IMR-90 (cell line): ENCODE measurements around the gene DENR. TPM values are rescaled to one million over a fixed set of nuclear protein-coding genes. Genes with fewer than 3 reads are reported as not detected.

Source experiments
- ATAC-seq: fragments of 200-7000 bp; cut with Tn5 transposase; 2 replicates; pipeline ENCODE4 v1.9.1; 2020; ENCODE audit warnings: low read depth, mild to moderate bottlenecking, moderate library complexity
- BruUV-seq: library from RNA; stranded (reverse); fragments of 400-500 nt; replicated peaks from 2 replicates; lab custom pipeline; 2021; lab: Mats Ljungman, UMichigan
- CTCF ChIA-PET: fragments of 300-600 bp; formaldehyde crosslinking; extraction: SDS; loops from one replicate; lab custom pipeline; 2021; ENCODE audit warnings: antibody characterized with exemption; lab: Yijun Ruan, JAX
- POLR2A ChIA-PET: fragments of 300-600 bp; sonication (Branson Sonifier 250); formaldehyde crosslinking; loops from one replicate; lab custom pipeline; 2022; ENCODE audit warnings: antibody characterized with exemption; ENCODE audit not compliant: unreplicated experiment; lab: Charles Lee
- DNase-seq: peaks from one replicate; pipeline ENCODE4 v3.0.0; 2013
- H2AFZ ChIP-seq: replicated peaks from 2 replicates; pipeline ENCODE3; 2013; ENCODE audit warnings: low read length, mild to moderate bottlenecking; ENCODE audit not compliant: poor library complexity
- H2AK5ac ChIP-seq: 2 replicates; pipeline ENCODE4 v1.6.1; 2013; ENCODE audit warnings: low read depth, low read length, inconsistent platforms
- H2AK9ac ChIP-seq: replicated peaks from 2 replicates; pipeline ENCODE3; 2013; ENCODE audit warnings: mild to moderate bottlenecking, low read depth, low read length, moderate library complexity; ENCODE audit not compliant: poor library complexity
- H2BK120ac ChIP-seq: 2 replicates; pipeline ENCODE4 v1.6.1; 2013; ENCODE audit warnings: low read depth, low read length, inconsistent platforms
- H2BK15ac ChIP-seq: 3 replicates; pipeline ENCODE4 v1.6.1; 2013; ENCODE audit warnings: low read depth, low read length, inconsistent platforms
- H2BK20ac ChIP-seq: 2 replicates; pipeline ENCODE4 v1.6.1; 2013; ENCODE audit warnings: low read depth, mild to moderate bottlenecking, inconsistent platforms, low read length, moderate library complexity
- H2BK5ac ChIP-seq: 2 replicates; pipeline ENCODE4 v1.6.1; 2013; ENCODE audit warnings: mild to moderate bottlenecking, low read depth, low read length, inconsistent platforms; ENCODE audit not compliant: poor library complexity, severe bottlenecking
- H3K14ac ChIP-seq: replicated peaks from 2 replicates; pipeline ENCODE4 v1.6.1; 2013; ENCODE audit warnings: low read depth, low read length, inconsistent platforms
- H3K18ac ChIP-seq: 2 replicates; pipeline ENCODE4 v1.6.1; 2013; ENCODE audit warnings: low read depth, low read length, control low read depth
- H3K23ac ChIP-seq: 2 replicates; pipeline ENCODE4 v1.6.1; 2013; ENCODE audit warnings: low read depth, low read length, inconsistent platforms
- H3K27ac ChIP-seq: 2 replicates; pipeline ENCODE4 v1.5.1; 2013; ENCODE audit warnings: mild to moderate bottlenecking, control low read depth, low read length; ENCODE audit not compliant: insufficient read depth
- H3K27me3 ChIP-seq: 2 replicates; pipeline ENCODE4 v1.6.1; 2013; ENCODE audit warnings: low read length; ENCODE audit not compliant: control insufficient read depth, insufficient read depth
- H3K36me3 ChIP-seq: 2 replicates; pipeline ENCODE4 v1.6.1; 2013; ENCODE audit warnings: low read length, mixed read lengths; ENCODE audit not compliant: control insufficient read depth, insufficient read depth
- H3K4ac ChIP-seq: 2 replicates; pipeline ENCODE4 v1.6.1; 2013; ENCODE audit warnings: low read depth, low read length, inconsistent platforms
- H3K4me1 ChIP-seq: 2 replicates; pipeline ENCODE4 v1.6.1; 2013; ENCODE audit warnings: low read length, mixed read lengths; ENCODE audit not compliant: control insufficient read depth, insufficient read depth
- H3K4me2 ChIP-seq: 2 replicates; pipeline ENCODE4 v1.6.1; 2013; ENCODE audit warnings: low read depth, mild to moderate bottlenecking, control low read depth, low read length, moderate library complexity
- H3K4me3 ChIP-seq: 2 replicates; pipeline ENCODE4 v1.5.1; 2013; ENCODE audit warnings: low read depth, mild to moderate bottlenecking, control low read depth, low read length, moderate library complexity; ENCODE audit not compliant: insufficient read depth
- H3K56ac ChIP-seq: 2 replicates; pipeline ENCODE4 v1.6.1; 2013; ENCODE audit warnings: low read length, inconsistent platforms; ENCODE audit not compliant: insufficient read depth; ENCODE audit errors: extremely low read depth
- H3K79me1 ChIP-seq, 2 experiments: 2 replicates each; pipeline ENCODE4 v1.6.1; 2013; ENCODE audit warnings: low read length in 2 of 2, inconsistent platforms in 1 of 2, low read depth in 1 of 2
- H3K9ac ChIP-seq: 2 replicates; pipeline ENCODE4 v1.6.1; 2013; ENCODE audit warnings: low read depth, low read length, control low read depth
- H3K9me1 ChIP-seq: 2 replicates; pipeline ENCODE4 v1.6.1; 2013; ENCODE audit warnings: low read length, inconsistent platforms; ENCODE audit not compliant: insufficient read depth
- H3K9me3 ChIP-seq: 2 replicates; pipeline ENCODE4 v1.6.1; 2013; ENCODE audit warnings: low read length; ENCODE audit not compliant: control insufficient read depth, insufficient read depth
- H4K20me1 ChIP-seq: 2 replicates; pipeline ENCODE4 v1.6.1; 2013; ENCODE audit warnings: low read length, inconsistent platforms; ENCODE audit not compliant: insufficient read depth
- H4K5ac ChIP-seq: 2 replicates; pipeline ENCODE4 v1.6.1; 2013; ENCODE audit warnings: mild to moderate bottlenecking, low read depth, low read length, control low read depth
- H4K8ac ChIP-seq, 2 experiments: 2 replicates each; pipeline ENCODE4 v1.6.1; 2013; ENCODE audit warnings: low read depth in 2 of 2, low read length in 2 of 2, control low read depth in 1 of 2, inconsistent platforms in 1 of 2
- H4K91ac ChIP-seq: 2 replicates; pipeline ENCODE4 v1.6.1; 2013; ENCODE audit warnings: low read depth, low read length, inconsistent platforms; ENCODE audit not compliant: insufficient read depth
- BHLHE40 ChIP-seq: fragments of 150-350 bp; IDR thresholded peaks from 2 replicates; pipeline ENCODE4 v1.6.1; 2016; ENCODE audit warnings: mild to moderate bottlenecking, low read depth, low read length
- CEBPB ChIP-seq: IDR thresholded peaks from 2 replicates; pipeline ENCODE4 v1.6.1; 2012; ENCODE audit warnings: low read depth, low read length, improper control_type of control experiment
- CHD1 ChIP-seq: IDR thresholded peaks from 2 replicates; pipeline ENCODE4 v1.6.1; 2012; ENCODE audit warnings: low read depth, low read length, improper control_type of control experiment
- ELK1 ChIP-seq: fragments of 150-350 bp; IDR thresholded peaks from 2 replicates; pipeline ENCODE4 v1.6.1; 2016; ENCODE audit warnings: low read depth, mild to moderate bottlenecking, low read length, moderate library complexity, borderline replicate concordance
- FOS ChIP-seq: fragments of 150-350 bp; IDR thresholded peaks from 2 replicates; pipeline ENCODE4 v1.6.1; 2016; ENCODE audit warnings: low read depth, low read length
- MAFK ChIP-seq: IDR thresholded peaks from 2 replicates; pipeline ENCODE4 v1.6.1; 2012; ENCODE audit warnings: low read depth, low read length, improper control_type of control experiment
- MAZ ChIP-seq: IDR thresholded peaks from 2 replicates; pipeline ENCODE4 v1.6.1; 2012; ENCODE audit warnings: low read depth, mild to moderate bottlenecking, low read length, improper control_type of control experiment, moderate library complexity, borderline replicate concordance
- MXI1 ChIP-seq: IDR thresholded peaks from 2 replicates; pipeline ENCODE4 v1.6.1; 2012; ENCODE audit warnings: low read depth, mild to moderate bottlenecking, low read length, moderate library complexity, borderline replicate concordance
- NFE2L2 ChIP-seq: fragments of 150-350 bp; IDR thresholded peaks from 2 replicates; pipeline ENCODE4 v1.6.1; 2016; ENCODE audit warnings: low read depth, mild to moderate bottlenecking, low read length
- POLR2A ChIP-seq: IDR thresholded peaks from 2 replicates; pipeline ENCODE4 v1.6.1; 2012; ENCODE audit warnings: mild to moderate bottlenecking, low read depth, low read length
- RAD21 ChIP-seq: IDR thresholded peaks from 2 replicates; pipeline ENCODE4 v1.6.1; 2012; ENCODE audit warnings: low read length, improper control_type of control experiment
- RCOR1 ChIP-seq: IDR thresholded peaks from 2 replicates; pipeline ENCODE4 v1.6.1; 2012; ENCODE audit warnings: mild to moderate bottlenecking, low read length, improper control_type of control experiment; ENCODE audit not compliant: insufficient replicate concordance
- RFX5 ChIP-seq: IDR thresholded peaks from 2 replicates; pipeline ENCODE4 v1.8.0; 2012; ENCODE audit warnings: low read depth, mild to moderate bottlenecking, low read length, moderate library complexity
- SMC3 ChIP-seq: fragments of 150-350 bp; IDR thresholded peaks from 2 replicates; pipeline ENCODE4 v1.6.1; 2016; ENCODE audit warnings: low read depth, mild to moderate bottlenecking, antibody characterized with exemption, low read length, moderate library complexity
- WGBS, 2 experiments: methylation state at CpG; one replicate each; pipeline versions ENCODE4 v1.1.5 to v1.1.7; 2013; ENCODE audit warnings: missing lambda C conversion rate in 2 of 2; ENCODE audit not compliant: insufficient read length in 1 of 2; ENCODE audit errors: extremely low coverage in 2 of 2; 5-methylcytosine and 5-hydroxymethylcytosine counted together
- dilution Hi-C: fragments of 300-500 bp; cut with HindIII; formaldehyde crosslinking; loops from one replicate; pipeline ENCODE4 v1.14.3; 2018; ENCODE audit warnings: low sequenced_read_pairs; ENCODE audit not compliant: unreplicated experiment
- in situ Hi-C: fragments of 300-500 bp; cut with MboI; formaldehyde crosslinking; loops from 3 replicates; pipeline ENCODE4 v1.14.3; 2019; ENCODE audit warnings: low sequenced_read_pairs, inconsistent platforms, mixed read lengths
- intact Hi-C: fragments of 100-400 bp; cut with micrococcal nuclease; formaldehyde crosslinking; loops from 2 replicates; pipeline ENCODE4 v1.10.0; 2022
- polyA plus RNA-seq, 3 experiments: library from polyadenylated mRNA; depleted of rRNA; stranded (reverse); fragments of >200 nt; gene quantifications; 2 replicates each; pipeline ENCODE4 v1.2.3, GENCODE V29; 2012; ENCODE audit warnings: low replicate concordance in 1 of 3
- total RNA-seq: library from RNA; depleted of rRNA; stranded (reverse); fragments of >200 nt; gene quantifications from 2 replicates; pipeline ENCODE4 v1.2.3, GENCODE V29; 2012
- TF ChIP-seq, protein P1 (sequence below): conservative IDR thresholded peaks from 2 replicates; pipeline ENCODE4 v1.5.1; 2012; ENCODE audit warnings: mild to moderate bottlenecking, low read depth, low read length, improper control_type of control experiment
- TF ChIP-seq, protein P2 (sequence below): fragments of 150-350 bp; IDR thresholded peaks from 2 replicates; pipeline ENCODE4 v1.6.1; 2017; ENCODE audit warnings: mild to moderate bottlenecking, antibody characterized with exemption, low read length, low read depth

Gene DENR
- total and polyA plus RNA-seq, 2 of the 4 experiments (the other 2 are of a cell fraction): 8.2 to 24.5 TPM

GRCh38 chr12:122722387-122722786 lies 30.2 kb upstream of the DENR start:
- Histone ChIP-seq H2AK9ac (no peak overlapping the region), H3K18ac (no peak overlapping the region), H3K4ac (no peak overlapping the region), H3K23ac (no peak overlapping the region), H4K5ac (no peak overlapping the region), H2BK20ac (no peak overlapping the region), H2BK15ac (no peak overlapping the region), H3K9me1 (0 out of 2 replicates have a peak, but pooled peaks cover 3% of the 10 kb centered on the region), H2BK5ac (no peak overlapping the region), H2BK120ac (no peak overlapping the region), H3K27me3 (peaks cover 4% of the 10 kb centered on the region), H2AFZ (no peak overlapping the region), H4K8ac (no peak overlapping the region), H4K20me1 (no peaks in the 10 kb centered on the region), H3K4me1 (peaks cover 2% of the 10 kb centered on the region; the same call in 1 of the 2 replicates), H3K4me2 (no peak overlapping the region), H3K27ac (no peak overlapping the region), H4K91ac (no peak overlapping the region), H3K79me1 (no peaks in the 10 kb centered on the region), H3K9ac (no peak overlapping the region), H3K36me3 (no peaks in the 10 kb centered on the region), H2AK5ac (no peak overlapping the region), H3K56ac (no peak overlapping the region), H3K4me3 (no peak overlapping the region), H3K14ac (no peak overlapping the region), H3K9me3 (no peaks in the 10 kb centered on the region)
- in situ Hi-C loops (no loop called here), intact Hi-C loops (no loop called here), dilution Hi-C loops (no loop called here)
- no CpG with 5 or more reads among the region's 1 CpG for WGBS, 2 experiments
- ATAC-seq (no peak), DNase-seq (no peak)
- BruUV-seq: no TSS peak
- CTCF ChIA-PET: interaction anchor here (0.6 kb wide), 1 partner anchor 30 kb away, joined by 4 read pairs; no protein-coding TSS in a partner anchor
- POLR2A ChIA-PET: interaction anchor here (0.5 kb wide), 1 partner anchor 16 kb away, joined by 5 read pairs; no protein-coding TSS in a partner anchor
- no peak for TF ChIP-seq CEBPB
- no peak for TF ChIP-seq FOS
- TF ChIP-seq BHLHE40: no peak
- TF ChIP-seq, protein P1, sequence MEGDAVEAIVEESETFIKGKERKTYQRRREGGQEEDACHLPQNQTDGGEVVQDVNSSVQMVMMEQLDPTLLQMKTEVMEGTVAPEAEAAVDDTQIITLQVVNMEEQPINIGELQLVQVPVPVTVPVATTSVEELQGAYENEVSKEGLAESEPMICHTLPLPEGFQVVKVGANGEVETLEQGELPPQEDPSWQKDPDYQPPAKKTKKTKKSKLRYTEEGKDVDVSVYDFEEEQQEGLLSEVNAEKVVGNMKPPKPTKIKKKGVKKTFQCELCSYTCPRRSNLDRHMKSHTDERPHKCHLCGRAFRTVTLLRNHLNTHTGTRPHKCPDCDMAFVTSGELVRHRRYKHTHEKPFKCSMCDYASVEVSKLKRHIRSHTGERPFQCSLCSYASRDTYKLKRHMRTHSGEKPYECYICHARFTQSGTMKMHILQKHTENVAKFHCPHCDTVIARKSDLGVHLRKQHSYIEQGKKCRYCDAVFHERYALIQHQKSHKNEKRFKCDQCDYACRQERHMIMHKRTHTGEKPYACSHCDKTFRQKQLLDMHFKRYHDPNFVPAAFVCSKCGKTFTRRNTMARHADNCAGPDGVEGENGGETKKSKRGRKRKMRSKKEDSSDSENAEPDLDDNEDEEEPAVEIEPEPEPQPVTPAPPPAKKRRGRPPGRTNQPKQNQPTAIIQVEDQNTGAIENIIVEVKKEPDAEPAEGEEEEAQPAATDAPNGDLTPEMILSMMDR: no peak
- TF ChIP-seq MAFK: no peak
- no peak for TF ChIP-seq RFX5
- TF ChIP-seq ELK1: no peak
- no peak for TF ChIP-seq CHD1
- no peak for TF ChIP-seq NFE2L2
- TF ChIP-seq, protein P2, sequence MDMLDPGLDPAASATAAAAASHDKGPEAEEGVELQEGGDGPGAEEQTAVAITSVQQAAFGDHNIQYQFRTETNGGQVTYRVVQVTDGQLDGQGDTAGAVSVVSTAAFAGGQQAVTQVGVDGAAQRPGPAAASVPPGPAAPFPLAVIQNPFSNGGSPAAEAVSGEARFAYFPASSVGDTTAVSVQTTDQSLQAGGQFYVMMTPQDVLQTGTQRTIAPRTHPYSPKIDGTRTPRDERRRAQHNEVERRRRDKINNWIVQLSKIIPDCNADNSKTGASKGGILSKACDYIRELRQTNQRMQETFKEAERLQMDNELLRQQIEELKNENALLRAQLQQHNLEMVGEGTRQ: no peak
- TF ChIP-seq MXI1: no peak
- TF ChIP-seq POLR2A: no peak
- no peak for TF ChIP-seq SMC3
- TF ChIP-seq MAZ: no peak
- no peak for TF ChIP-seq RAD21
- TF ChIP-seq RCOR1: no peak
